HL-60 (cell line): ENCODE data around the gene TAF4.
"Not testable (repeated sequence)": the region's sequence is repeated elsewhere in the genome, so short reads cannot be mapped to it uniquely, and the experiment has no call there.

Experiments
- DNase-seq, 2 experiments: peaks; one replicate each; pipeline ENCODE4 v3.0.0-alpha.2; 2010 to 2020; ENCODE audit warnings: low read depth in 1 of 2, low spot score in 1 of 2
- H3K27ac ChIP-seq: fragments of 250-450 bp; sonication (Bioruptor Pico); replicated peaks from 2 replicates; pipeline ENCODE4 v1.5.1; 2020; ENCODE audit warnings: mild to moderate bottlenecking, moderate library complexity
- H3K27me3 ChIP-seq: fragments of 250-450 bp; sonication (Bioruptor Pico); 2 replicates; pipeline ENCODE4 v1.5.1; 2021; ENCODE audit warnings: mild to moderate bottlenecking, moderate library complexity; ENCODE audit not compliant: insufficient read depth, poor library complexity, severe bottlenecking
- H3K4me3 ChIP-seq: replicated peaks from 2 replicates; pipeline ENCODE4 v1.5.1; 2011; ENCODE audit warnings: mild to moderate bottlenecking, control low read depth, low read length; ENCODE audit not compliant: insufficient read depth
- GABPA ChIP-seq: IDR thresholded peaks from 2 replicates; pipeline ENCODE4 v1.6.1; 2012; ENCODE audit warnings: low read depth
- POLR2AphosphoS5 ChIP-seq: IDR thresholded peaks from 2 replicates; pipeline ENCODE4 v1.6.1; 2012; ENCODE audit warnings: low read depth
- SPI1 ChIP-seq: IDR thresholded peaks from 2 replicates; pipeline ENCODE4 v1.6.1; 2012; ENCODE audit warnings: low read depth, mild to moderate bottlenecking, borderline replicate concordance
- TF ChIP-seq, protein P1 (sequence below): IDR thresholded peaks from 2 replicates; pipeline ENCODE4 v1.6.1; 2012; ENCODE audit warnings: low read depth; ENCODE audit not compliant: insufficient replicate concordance
- TF ChIP-seq, protein P2 (sequence below): IDR thresholded peaks from one replicate; pipeline ENCODE4 v1.5.1; 2011; ENCODE audit warnings: low read length, control low read depth, inconsistent platforms; ENCODE audit not compliant: insufficient read depth

The TAF4 gene

DNA sequence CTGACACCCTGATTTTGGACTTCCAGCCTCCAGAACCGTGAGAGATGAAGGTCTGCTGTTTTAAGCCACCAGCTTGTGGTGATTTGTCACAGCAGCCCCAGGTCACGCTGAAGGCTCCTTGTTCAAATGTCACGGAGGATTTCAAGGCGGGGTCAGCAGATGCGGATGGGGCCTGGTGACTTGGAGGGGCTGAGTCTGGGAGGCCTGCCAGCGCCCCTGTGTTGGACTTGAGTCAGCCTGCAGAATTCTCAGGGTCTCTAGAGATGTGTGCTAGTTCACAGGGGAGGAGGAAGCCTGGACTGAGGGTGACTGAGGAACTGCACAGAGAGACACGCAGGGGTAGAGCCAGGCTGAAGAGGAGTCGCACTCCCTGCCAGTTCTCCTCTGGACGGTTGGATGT is 19.5 kb upstream of the TAF4 start:
- DNase-seq: no peak
- no peak for TF ChIP-seq POLR2AphosphoS5
- H3K27me3 ChIP-seq: no peaks in the 10 kb centered on the region
- H3K4me3 ChIP-seq: no peak overlapping the region
- no peak overlapping the region for H3K27ac ChIP-seq

GRCh38 chr20:62084224-62084623 is 18.5 kb upstream of the TAF4 start:
- not testable (repeated sequence) for H3K4me3 ChIP-seq, DNase-seq, H3K27me3 ChIP-seq, H3K27ac ChIP-seq

- no peak overlapping the region for H3K27ac ChIP-seq
- H3K4me3 ChIP-seq: no peak overlapping the region
- TF ChIP-seq, protein P1, sequence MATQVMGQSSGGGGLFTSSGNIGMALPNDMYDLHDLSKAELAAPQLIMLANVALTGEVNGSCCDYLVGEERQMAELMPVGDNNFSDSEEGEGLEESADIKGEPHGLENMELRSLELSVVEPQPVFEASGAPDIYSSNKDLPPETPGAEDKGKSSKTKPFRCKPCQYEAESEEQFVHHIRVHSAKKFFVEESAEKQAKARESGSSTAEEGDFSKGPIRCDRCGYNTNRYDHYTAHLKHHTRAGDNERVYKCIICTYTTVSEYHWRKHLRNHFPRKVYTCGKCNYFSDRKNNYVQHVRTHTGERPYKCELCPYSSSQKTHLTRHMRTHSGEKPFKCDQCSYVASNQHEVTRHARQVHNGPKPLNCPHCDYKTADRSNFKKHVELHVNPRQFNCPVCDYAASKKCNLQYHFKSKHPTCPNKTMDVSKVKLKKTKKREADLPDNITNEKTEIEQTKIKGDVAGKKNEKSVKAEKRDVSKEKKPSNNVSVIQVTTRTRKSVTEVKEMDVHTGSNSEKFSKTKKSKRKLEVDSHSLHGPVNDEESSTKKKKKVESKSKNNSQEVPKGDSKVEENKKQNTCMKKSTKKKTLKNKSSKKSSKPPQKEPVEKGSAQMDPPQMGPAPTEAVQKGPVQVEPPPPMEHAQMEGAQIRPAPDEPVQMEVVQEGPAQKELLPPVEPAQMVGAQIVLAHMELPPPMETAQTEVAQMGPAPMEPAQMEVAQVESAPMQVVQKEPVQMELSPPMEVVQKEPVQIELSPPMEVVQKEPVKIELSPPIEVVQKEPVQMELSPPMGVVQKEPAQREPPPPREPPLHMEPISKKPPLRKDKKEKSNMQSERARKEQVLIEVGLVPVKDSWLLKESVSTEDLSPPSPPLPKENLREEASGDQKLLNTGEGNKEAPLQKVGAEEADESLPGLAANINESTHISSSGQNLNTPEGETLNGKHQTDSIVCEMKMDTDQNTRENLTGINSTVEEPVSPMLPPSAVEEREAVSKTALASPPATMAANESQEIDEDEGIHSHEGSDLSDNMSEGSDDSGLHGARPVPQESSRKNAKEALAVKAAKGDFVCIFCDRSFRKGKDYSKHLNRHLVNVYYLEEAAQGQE: no peak
- TF ChIP-seq GABPA (no peak), SPI1 (no peak), POLR2AphosphoS5 (no peak)
- TF ChIP-seq, protein P2, sequence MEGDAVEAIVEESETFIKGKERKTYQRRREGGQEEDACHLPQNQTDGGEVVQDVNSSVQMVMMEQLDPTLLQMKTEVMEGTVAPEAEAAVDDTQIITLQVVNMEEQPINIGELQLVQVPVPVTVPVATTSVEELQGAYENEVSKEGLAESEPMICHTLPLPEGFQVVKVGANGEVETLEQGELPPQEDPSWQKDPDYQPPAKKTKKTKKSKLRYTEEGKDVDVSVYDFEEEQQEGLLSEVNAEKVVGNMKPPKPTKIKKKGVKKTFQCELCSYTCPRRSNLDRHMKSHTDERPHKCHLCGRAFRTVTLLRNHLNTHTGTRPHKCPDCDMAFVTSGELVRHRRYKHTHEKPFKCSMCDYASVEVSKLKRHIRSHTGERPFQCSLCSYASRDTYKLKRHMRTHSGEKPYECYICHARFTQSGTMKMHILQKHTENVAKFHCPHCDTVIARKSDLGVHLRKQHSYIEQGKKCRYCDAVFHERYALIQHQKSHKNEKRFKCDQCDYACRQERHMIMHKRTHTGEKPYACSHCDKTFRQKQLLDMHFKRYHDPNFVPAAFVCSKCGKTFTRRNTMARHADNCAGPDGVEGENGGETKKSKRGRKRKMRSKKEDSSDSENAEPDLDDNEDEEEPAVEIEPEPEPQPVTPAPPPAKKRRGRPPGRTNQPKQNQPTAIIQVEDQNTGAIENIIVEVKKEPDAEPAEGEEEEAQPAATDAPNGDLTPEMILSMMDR: no peak
- no peak for DNase-seq
- H3K27me3 ChIP-seq: no peaks in the 10 kb centered on the region
These were observed 17.6 kb upstream of the TAF4 start for GRCh38 chr20:62083312-62083711.

DNA sequence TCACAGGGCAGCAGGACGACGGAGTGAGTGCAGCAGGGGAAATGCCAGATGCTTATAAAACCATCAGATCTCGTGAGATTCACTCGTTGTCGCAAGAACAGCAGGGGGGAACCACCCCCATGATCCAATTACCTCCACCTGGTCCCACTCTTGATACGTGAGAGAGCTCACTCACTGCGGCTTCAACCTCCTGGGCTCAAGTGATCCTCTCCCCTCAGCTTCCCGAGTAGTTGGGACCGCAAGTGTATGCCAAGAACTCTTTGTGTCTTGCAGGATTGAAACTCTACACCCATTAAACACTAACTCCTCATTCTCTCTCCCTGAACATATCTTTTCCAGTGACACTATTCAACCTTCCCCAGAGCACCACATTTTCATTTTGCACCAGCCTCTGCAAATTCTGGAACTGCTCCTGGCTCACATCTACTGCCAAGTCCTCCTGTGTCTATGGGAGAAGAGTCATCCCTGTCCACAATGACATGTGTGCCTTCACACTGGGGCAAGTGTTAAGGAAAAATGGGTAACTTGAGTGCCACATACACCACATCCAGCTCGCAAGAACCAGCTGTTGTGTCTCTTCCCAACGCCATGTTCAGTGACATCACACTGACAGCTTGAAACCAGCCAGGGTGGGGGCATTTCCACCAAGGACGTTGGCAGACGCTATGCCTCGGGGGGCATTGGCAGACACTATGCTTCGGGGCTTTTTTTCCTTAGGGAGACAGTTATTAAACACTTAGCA is 14.7 kb upstream of the TAF4 start:
- Histone ChIP-seq H3K27me3 (no peaks in the 10 kb centered on the region), H3K27ac (no peak overlapping the region), H3K4me3 (no peak overlapping the region)
- TF ChIP-seq, protein P2: no peak
- TF ChIP-seq, protein P1: no peak
- TF ChIP-seq GABPA (no peak), SPI1 (no peak), POLR2AphosphoS5 (no peak)
- DNase-seq: no peak

GRCh38 chr20:62079166-62079565 is 13.5 kb upstream of the TAF4 start:
- H3K4me3 ChIP-seq: no peak overlapping the region
- DNase-seq: no peak
- TF ChIP-seq GABPA: no peak
- no peak overlapping the region for H3K27ac ChIP-seq
- no peaks in the 10 kb centered on the region for H3K27me3 ChIP-seq
